T-helper 2 cell (primary cell): ENCODE data around the gene EXOC7.
"Not testable (repeated sequence)": the region's sequence is repeated elsewhere in the genome, so short reads cannot be mapped to it uniquely, and the experiment has no call there.

Source experiments
- DNase-seq, 5 experiments: peaks; one replicate each; pipeline versions ENCODE4 v3.0.0 to v3.0.0-alpha.2; 2012 to 2022

EXOC7 gene

GRCh38 chr17:76074390-76075363 is 28.9 kb downstream of the EXOC7 start, which contains the start of gene GALR2:
GALR2 (plus strand) TSS chr17:76074781; CDS start chr17:76074884, 103 bp downstream.
- DNase-seq, result no peak

- DNase-seq, result peak; percentile 59 to 89 (median 72)
These were observed 31.3 kb downstream of the EXOC7 start, which contains the start of gene SRP68 for GRCh38 chr17:76072148-76072858. SRP68 (minus strand) TSS chr17:76072517; CDS start chr17:76072491, 26 bp downstream.

GRCh38 chr17:76071531-76072147 is 31.9 kb downstream of the EXOC7 start:
- peak in 1 of 5 experiments; percentile 11 for DNase-seq

GRCh38 chr17:76065775-76066174 is 37.8 kb downstream of the EXOC7 start:
- no peak for DNase-seq

- DNase-seq, result peak in 4 of 5 experiments; percentile 6 to 77 (median 32)
These were observed 39.6 kb downstream of the EXOC7 start for GRCh38 chr17:76063875-76064546.

GRCh38 chr17:76058264-76058663 is 45.3 kb downstream of the EXOC7 start:
- DNase-seq, result not testable (repeated sequence)

- DNase-seq, result no peak
These were observed 46.7 kb downstream of the EXOC7 start for GRCh38 chr17:76056882-76057281.

GRCh38 chr17:76054112-76054476 is 49.5 kb downstream of the EXOC7 start:
- DNase-seq, result no peak

GRCh38 chr17:76053246-76054111 is 50.1 kb downstream of the EXOC7 start:
- peak in 1 of 5 experiments; percentile 10 for DNase-seq

- no peak for DNase-seq
These were observed 52.0 kb downstream of the EXOC7 start for GRCh38 chr17:76051561-76051960.

- no peak for DNase-seq
These were observed 52.8 kb downstream of the EXOC7 start for GRCh38 chr17:76050538-76051467.

GRCh38 chr17:76049836-76050537 is 53.6 kb downstream of the EXOC7 start:
- DNase-seq, result no peak

GRCh38 chr17:76049239-76049638 is 54.3 kb downstream of the EXOC7 start:
- no peak for DNase-seq

- DNase-seq, result peak in 1 of 5 experiments; percentile 46
These were observed 54.9 kb downstream of the EXOC7 start for GRCh38 chr17:76048711-76049110.

GRCh38 chr17:76048025-76048605 is 55.5 kb downstream of the EXOC7 start:
- no peak for DNase-seq

GRCh38 chr17:76046064-76046463 is 57.5 kb downstream of the EXOC7 start:
- DNase-seq, result no peak

GRCh38 chr17:76044475-76045007 is 59.0 kb downstream of the EXOC7 start:
- DNase-seq, result not testable (repeated sequence)

GRCh38 chr17:76042868-76043267 is 60.7 kb downstream of the EXOC7 start:
- not testable (repeated sequence) for DNase-seq

- DNase-seq, result no peak
These were observed 63.2 kb downstream of the EXOC7 start for GRCh38 chr17:76040376-76040775.
